Choroid plexus epithelial cell (primary cell): Measurements from ENCODE around the gene LMAN1L.

Experiments used
- DNase-seq: peaks from one replicate; pipeline ENCODE4 v3.0.0-alpha.2; 2010; ENCODE audit warnings: low read depth
- H3K4me3 ChIP-seq: 2 replicates; pipeline ENCODE4 v1.5.1; 2011; ENCODE audit warnings: low read depth, mild to moderate bottlenecking, control low read depth, low read length, moderate library complexity
- CTCF ChIP-seq: conservative IDR thresholded peaks from 2 replicates; pipeline ENCODE4 v1.5.1; 2011; ENCODE audit warnings: low read depth, mild to moderate bottlenecking, control low read depth, inconsistent platforms, low read length, moderate library complexity

Gene LMAN1L

GRCh38 chr15:74801311-74801997 lies 11.2 kb upstream of the LMAN1L start:
- no peak overlapping the region for H3K4me3 ChIP-seq
- TF ChIP-seq CTCF = no peak
- DNase-seq = no peak

- DNase-seq = no peak
- TF ChIP-seq CTCF = no peak
- no peak overlapping the region for H3K4me3 ChIP-seq
Measured at GRCh38 chr15:74802290-74802689, 10.3 kb upstream of the LMAN1L start.

- DNase-seq = no peak
- no peak for TF ChIP-seq CTCF
- no peak overlapping the region for H3K4me3 ChIP-seq
Measured at GRCh38 chr15:74802862-74803447, 9.7 kb upstream of the LMAN1L start.

- DNase-seq = no peak
- no peak for TF ChIP-seq CTCF
- no peak overlapping the region for H3K4me3 ChIP-seq
Measured at GRCh38 chr15:74804935-74805334, 7.7 kb upstream of the LMAN1L start.

- DNase-seq = peak; percentile 65
- no peak for TF ChIP-seq CTCF
- no peak overlapping the region for H3K4me3 ChIP-seq
Measured at GRCh38 chr15:74807282-74807681, 5.4 kb upstream of the LMAN1L start.

GRCh38 chr15:74808078-74808839 lies 4.4 kb upstream of the LMAN1L start:
- no peak for TF ChIP-seq CTCF

More at GRCh38 chr15:74808078-74808839, 4.4 kb upstream of the LMAN1L start:
- H3K4me3 ChIP-seq = no peak overlapping the region
- DNase-seq = peak; percentile 28
